ENCODE results near the gene SPOCK1. TPM values are rescaled to one million over a fixed set of nuclear protein-coding genes. Genes with fewer than 3 reads are reported as not detected.

Gene SPOCK1
- total and polyA plus RNA-seq, 2 donors (not counting 3 experiments of a cell fraction or from before 2014, with no cell fraction given) = 144 to 280 TPM

DNA sequence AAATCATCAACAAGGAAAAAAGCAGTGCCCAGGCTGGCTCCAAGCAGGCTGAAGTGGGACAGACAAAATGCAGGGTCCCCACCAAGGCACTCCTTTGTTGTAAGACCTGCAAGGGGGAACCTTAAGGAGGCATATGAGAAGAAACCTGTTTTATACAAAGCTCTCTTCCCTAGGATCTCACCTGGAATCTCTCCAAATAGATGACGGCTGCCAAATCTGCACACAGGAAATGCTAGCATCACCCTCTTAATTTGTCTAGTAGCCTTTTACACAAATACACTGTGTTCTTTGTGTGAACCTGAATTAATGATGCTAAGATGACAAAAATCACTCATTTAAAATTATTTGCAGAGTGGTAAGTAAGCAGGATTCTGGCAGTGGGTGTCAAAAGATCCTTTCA, 280.2 kb downstream of the SPOCK1 start:
- no peak overlapping the region for H3K27ac ChIP-seq (ENCODE audit: insufficient read depth, low read depth, low read length)
- H3K4me2 ChIP-seq (ENCODE audit: insufficient read depth, low read length) = no peak overlapping the region
- no peaks in the 10 kb centered on the region for H3K4me1 ChIP-seq (ENCODE audit: control insufficient read depth, extremely low read depth, insufficient read depth, low read length)
- POLR2A ChIA-PET = no interaction called here
- no peaks in the 10 kb centered on the region for H4K20me1 ChIP-seq (replicated peaks; ENCODE audit: control insufficient read depth, extremely low read depth, insufficient read depth, low read length)
- intact Hi-C loops (cut with micrococcal nuclease) = no loop called here
- DNase-seq (ENCODE audit: low read depth, low spot score) = no peak
- no peaks in the 10 kb centered on the region for H3K9me1 ChIP-seq (replicated peaks; ENCODE audit: control insufficient read depth, extremely low read depth, insufficient read depth, low read length)
- peaks cover 13% of the 10 kb centered on the region for H3K79me2 ChIP-seq (ENCODE audit: control insufficient read depth, insufficient read depth, low read length)
- dilution Hi-C loops (cut with MboI; ENCODE audit: extremely low pct_ligation_motif_present, low sequenced_read_pairs) = no loop called here
- no peak overlapping the region for H3K4me3 ChIP-seq (replicated peaks in 1 of 3; ENCODE audit: insufficient read depth in 1 of 3, low read depth in 1 of 3, low read length in 3 of 3)
- no peak overlapping the region for H2AFZ ChIP-seq (ENCODE audit: low read depth, low read length)
- FAIRE-seq = no peak
- no peaks in the 10 kb centered on the region for H3K27me3 ChIP-seq (ENCODE audit: control insufficient read depth in 2 of 2, insufficient read depth in 2 of 2, low read length in 2 of 2)
- no peaks in the 10 kb centered on the region for H3K36me3 ChIP-seq (ENCODE audit: control insufficient read depth in 2 of 2, extremely low read depth in 1 of 2, insufficient read depth in 2 of 2, low read length in 2 of 2)
- TF ChIP-seq FOS (IDR thresholded peaks at IDR 0.05; ENCODE audit: borderline replicate concordance, insufficient read depth, low read length) (no peak), MYC (IDR thresholded peaks at IDR 0.05; ENCODE audit: low read depth, low read length) (no peak), GATA2 (IDR thresholded peaks at IDR 0.05; ENCODE audit: insufficient read depth, insufficient read length, low read depth, low read length) (no peak), POLR2AphosphoS5 (IDR thresholded peaks at IDR 0.05; ENCODE audit: insufficient read depth, low read depth, low read length) (no peak), JUN (IDR thresholded peaks at IDR 0.05; ENCODE audit: borderline replicate concordance, insufficient read depth, insufficient read length, low read depth) (no peak), POLR2A (IDR thresholded peaks at IDR 0.05; ENCODE audit: low read depth, low read length) (no peak), EZH2 (IDR thresholded peaks at IDR 0.05; ENCODE audit: borderline replicate concordance, low read depth, low read length, severe bottlenecking) (no peak)
- TF ChIP-seq, protein P1, sequence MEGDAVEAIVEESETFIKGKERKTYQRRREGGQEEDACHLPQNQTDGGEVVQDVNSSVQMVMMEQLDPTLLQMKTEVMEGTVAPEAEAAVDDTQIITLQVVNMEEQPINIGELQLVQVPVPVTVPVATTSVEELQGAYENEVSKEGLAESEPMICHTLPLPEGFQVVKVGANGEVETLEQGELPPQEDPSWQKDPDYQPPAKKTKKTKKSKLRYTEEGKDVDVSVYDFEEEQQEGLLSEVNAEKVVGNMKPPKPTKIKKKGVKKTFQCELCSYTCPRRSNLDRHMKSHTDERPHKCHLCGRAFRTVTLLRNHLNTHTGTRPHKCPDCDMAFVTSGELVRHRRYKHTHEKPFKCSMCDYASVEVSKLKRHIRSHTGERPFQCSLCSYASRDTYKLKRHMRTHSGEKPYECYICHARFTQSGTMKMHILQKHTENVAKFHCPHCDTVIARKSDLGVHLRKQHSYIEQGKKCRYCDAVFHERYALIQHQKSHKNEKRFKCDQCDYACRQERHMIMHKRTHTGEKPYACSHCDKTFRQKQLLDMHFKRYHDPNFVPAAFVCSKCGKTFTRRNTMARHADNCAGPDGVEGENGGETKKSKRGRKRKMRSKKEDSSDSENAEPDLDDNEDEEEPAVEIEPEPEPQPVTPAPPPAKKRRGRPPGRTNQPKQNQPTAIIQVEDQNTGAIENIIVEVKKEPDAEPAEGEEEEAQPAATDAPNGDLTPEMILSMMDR (IDR thresholded peaks at IDR 0.05; ENCODE audit: extremely low read depth in 1 of 2, insufficient read depth in 1 of 2, low read depth in 1 of 2, low read length in 2 of 2) = no peak
- TF ChIP-seq, protein P2, sequence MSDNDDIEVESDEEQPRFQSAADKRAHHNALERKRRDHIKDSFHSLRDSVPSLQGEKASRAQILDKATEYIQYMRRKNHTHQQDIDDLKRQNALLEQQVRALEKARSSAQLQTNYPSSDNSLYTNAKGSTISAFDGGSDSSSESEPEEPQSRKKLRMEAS (IDR thresholded peaks at IDR 0.05; ENCODE audit: insufficient read depth, insufficient read length) = no peak
- H3K9me3 ChIP-seq (replicated peaks; ENCODE audit: control insufficient read depth, insufficient read depth, low read length) = no peaks in the 10 kb centered on the region
- no TSS peak for BruUV-seq (replicated peaks)
- no peak overlapping the region for H3K9ac ChIP-seq (replicated peaks; ENCODE audit: extremely low read depth, insufficient read depth, low read length)
- CTCF ChIA-PET = interaction anchor here (0.9 to 2.2 kb wide), 11 partner anchors 10 to 969 kb away, joined by 3 to 11 read pairs (median 4); no protein-coding TSS in a partner anchor

All from endothelial cell of umbilical vein (primary cell).